ENCODE results near the gene SPINK14.

DNA sequence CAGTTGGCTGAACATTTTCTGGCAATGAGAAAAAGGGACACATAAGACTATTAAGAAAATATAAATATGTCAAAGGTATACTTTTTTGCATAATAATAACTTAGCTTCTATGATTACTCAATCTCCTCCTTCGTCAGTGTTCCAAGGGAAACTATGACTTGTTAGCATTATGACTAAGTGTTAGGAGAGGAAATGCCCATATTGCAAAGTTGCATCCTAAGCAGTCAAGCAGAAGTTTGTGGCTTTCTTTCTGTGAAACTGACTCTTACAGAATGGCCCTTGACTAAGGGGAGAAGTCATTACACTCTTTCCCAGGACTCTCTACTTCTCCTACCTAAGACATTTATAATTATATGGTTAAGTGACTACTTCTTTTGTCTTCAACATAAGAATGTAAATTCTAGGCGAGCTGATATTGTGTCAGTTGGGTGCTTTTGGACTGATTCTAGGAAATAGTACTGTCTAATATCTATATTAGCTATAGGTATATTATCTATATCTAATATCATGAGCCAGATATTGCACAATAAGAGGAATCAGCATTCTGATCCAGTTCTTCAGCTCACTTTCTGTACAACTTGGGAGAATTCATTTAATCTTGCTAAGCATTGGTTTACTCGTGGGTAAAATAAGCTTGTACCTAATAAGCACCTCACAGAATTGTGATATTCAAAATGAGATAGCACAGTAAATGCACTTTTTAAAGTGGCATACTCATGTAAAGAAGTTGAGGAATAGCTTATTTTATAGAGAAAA lies 18.1 kb downstream of the SPINK14 start:
- TF ChIP-seq, protein P1, sequence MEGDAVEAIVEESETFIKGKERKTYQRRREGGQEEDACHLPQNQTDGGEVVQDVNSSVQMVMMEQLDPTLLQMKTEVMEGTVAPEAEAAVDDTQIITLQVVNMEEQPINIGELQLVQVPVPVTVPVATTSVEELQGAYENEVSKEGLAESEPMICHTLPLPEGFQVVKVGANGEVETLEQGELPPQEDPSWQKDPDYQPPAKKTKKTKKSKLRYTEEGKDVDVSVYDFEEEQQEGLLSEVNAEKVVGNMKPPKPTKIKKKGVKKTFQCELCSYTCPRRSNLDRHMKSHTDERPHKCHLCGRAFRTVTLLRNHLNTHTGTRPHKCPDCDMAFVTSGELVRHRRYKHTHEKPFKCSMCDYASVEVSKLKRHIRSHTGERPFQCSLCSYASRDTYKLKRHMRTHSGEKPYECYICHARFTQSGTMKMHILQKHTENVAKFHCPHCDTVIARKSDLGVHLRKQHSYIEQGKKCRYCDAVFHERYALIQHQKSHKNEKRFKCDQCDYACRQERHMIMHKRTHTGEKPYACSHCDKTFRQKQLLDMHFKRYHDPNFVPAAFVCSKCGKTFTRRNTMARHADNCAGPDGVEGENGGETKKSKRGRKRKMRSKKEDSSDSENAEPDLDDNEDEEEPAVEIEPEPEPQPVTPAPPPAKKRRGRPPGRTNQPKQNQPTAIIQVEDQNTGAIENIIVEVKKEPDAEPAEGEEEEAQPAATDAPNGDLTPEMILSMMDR (IDR thresholded peaks at IDR 0.05): no peak
- no peak for TF ChIP-seq POLR2AphosphoS5 (IDR thresholded peaks at IDR 0.05)
